CD4-positive, alpha-beta T cell treated with Interleukin-4 for 4 hours (primary cell): ENCODE results near the gene ARL13B.
A peak's percentile ranks its signal among the peaks of the same experiment; 100 is the strongest.
"Not testable (repeated sequence)": the region's sequence is repeated elsewhere in the genome, so short reads cannot be mapped to it uniquely, and the experiment has no call there.

Experiments
- DNase-seq: peaks from one replicate; pipeline ENCODE4 v3.0.0-alpha.2; 2020

Gene ARL13B

GRCh38 chr3:93979850-93980676 is at the start of gene ARL13B:
ARL13B (plus strand) TSS chr3:93980155; CDS start chr3:93980424, 269 bp downstream.
- DNase-seq: peak; percentile 96

DNA sequence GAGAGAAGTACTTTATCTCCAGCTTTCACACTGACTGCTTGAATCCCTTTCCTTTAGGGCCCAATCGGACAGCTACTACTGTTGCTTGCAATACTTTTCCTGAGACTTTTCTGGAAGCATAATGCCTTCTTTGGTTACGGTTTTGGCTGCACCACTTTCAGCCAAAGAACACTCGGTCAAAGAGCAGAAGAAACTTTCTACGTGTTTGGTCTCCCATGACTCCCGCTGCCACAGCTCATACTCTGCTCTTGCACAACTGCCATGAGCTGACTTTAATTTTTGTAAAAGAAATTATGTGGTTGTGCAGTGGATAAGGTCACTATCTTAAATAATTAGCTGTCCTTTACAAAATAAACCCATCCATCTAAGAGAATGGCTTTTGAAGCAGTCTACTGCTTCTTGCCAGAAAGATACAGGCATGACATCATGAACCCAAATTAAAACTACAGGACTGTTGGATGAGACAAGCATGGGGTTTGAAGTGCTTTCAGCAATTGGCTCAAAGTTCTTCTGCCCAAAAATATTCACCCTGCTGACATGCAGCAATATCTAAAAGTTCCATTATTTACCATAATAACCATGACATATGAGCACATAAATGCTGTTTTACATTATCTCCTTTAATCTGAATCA is 48.2 kb upstream of the ARL13B start:
- no peak for DNase-seq

DNA sequence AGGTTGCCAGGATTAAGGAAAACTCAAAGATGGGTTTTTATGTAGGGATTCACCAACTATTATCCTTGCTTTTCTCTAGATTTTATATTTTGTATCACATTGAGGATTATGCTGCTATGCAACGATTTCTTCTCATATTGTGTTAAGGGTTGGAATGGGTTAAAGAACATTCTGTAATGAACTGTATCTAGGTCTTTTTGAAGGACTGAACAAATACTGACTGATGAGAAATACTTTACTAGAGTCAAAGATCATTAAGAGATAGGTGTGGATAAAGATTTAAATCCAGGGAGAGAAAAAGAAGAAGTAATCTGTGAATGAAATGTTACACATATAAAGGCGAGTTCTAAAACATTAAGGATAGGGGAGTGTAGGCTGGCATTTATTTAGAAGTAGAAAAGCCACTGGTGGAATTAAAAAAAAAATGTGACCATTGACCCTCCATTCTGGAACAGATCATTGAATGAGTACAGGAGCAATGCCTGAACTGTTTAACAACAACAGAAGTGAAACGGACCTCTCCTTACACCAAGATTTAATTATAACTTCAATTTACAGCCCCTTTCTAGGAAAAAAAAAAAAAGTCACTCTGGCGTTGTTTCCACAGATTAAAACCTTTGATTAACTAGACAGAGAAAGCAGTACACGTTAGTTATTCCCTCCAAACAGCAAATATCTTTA is 45.4 kb upstream of the ARL13B start:
- DNase-seq: no peak

GRCh38 chr3:93936549-93936948 is 43.4 kb upstream of the ARL13B start:
- no peak for DNase-seq

- DNase-seq: not testable (repeated sequence)
Measured at GRCh38 chr3:93937485-93937884, 42.5 kb upstream of the ARL13B start.

DNA sequence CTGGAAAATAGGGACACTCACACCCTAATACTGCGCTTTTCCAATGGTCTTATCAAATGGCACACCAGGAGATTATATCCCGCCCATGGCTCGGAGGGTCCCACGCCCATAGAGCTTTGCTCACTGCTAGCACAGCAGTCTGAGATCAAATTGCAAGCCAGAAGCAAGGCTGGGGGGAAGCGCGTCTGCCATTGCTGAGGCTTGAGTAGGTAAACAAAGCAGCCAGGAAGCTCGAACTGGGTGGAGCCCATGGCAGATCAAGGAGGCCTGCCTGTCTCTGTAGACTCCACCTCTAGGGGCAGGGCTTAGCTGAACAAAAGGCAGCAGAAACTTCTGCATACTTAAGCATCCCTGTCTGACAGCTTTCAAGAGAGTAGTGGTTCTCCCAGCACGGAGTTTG is 30.0 kb upstream of the ARL13B start:
- DNase-seq: not testable (repeated sequence)

- no peak for DNase-seq
Measured at GRCh38 chr3:93961026-93961425, 18.9 kb upstream of the ARL13B start.

DNA sequence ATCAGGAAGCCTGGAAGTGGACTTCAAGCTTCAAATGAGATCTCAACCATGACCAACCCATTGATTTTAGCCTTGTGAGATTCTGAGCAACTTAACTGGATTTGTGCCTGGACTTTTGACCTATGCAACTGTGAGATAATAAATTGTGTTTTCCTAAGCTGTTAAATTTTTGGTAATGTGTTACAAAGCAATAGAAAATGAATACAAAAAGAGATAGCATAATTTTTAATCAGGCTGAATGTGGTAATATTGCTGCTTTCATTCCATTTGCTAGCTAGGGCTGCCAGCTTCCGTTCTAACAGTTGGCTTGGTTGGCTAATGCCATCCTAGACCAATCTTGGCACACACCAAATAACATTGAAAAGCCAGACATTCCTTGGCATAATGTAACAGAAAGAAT is 18.5 kb upstream of the ARL13B start:
- no peak for DNase-seq

DNA sequence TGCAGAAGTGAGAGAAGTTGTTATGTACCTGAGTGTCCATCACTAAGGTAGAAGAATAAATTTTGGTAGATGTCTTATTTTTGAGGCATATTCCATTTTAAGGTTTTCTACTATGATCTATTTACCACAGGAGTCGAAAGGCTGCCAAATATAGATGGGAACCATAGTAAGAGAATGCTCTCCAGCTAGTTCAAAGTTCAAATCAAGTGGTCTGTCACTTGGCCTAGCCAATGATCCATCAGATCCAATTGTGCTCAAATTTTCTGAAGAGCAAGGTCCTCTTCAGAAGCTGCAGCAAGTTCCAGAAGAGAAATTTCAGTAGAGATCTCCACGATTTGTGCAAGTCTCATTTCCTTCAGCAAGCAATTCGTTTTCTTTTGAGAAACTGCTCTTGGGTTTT is 17.2 kb upstream of the ARL13B start:
- DNase-seq: no peak

DNA sequence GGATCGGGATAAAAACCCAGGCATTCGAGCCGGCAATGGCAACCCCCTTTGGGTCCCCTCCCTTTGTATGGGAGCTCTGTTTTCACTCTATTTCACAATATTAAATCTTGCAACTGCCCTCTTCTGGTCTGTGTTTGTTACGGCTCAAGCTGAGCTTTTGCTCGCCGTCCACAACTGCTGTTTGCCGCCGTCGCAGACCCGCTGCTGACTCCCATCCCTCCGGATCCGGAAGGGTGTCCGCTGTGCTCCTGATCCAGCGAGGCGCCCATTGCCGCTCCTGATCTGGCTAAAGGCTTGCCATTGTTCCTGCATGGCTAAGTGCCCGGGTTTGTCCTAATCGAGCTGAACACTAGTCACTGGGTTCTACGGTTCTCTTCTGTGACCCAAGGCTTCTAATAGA is 14.8 kb upstream of the ARL13B start:
- DNase-seq: not testable (repeated sequence)

- DNase-seq: no peak
Measured at GRCh38 chr3:93969443-93969842, 10.5 kb upstream of the ARL13B start.

DNA sequence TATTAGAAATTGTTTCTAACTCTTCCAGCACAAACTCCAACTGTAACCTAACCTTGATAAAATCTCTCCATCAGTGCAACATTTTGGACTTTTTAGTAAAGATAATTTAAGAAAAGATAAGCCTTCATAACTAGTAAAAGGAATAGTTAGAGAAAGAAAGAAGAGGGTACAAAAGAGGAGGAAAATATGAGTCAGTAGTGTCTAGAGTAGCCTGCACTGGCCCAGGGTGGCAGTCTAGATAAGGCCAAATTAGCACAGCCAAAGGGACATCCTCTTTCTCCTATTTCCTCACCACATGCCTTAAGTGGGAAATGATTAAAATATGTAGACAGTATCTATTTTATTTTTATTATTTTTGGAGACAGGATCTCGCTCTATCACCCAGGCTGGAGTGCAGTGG is 10.0 kb upstream of the ARL13B start:
- DNase-seq: no peak

- peak; percentile 3 for DNase-seq
Measured at GRCh38 chr3:93973131-93974126, 6.5 kb upstream of the ARL13B start, which contains the start of gene PROS1. PROS1 (minus strand) TSS chr3:93973896; CDS start chr3:93973749, 147 bp downstream.

DNA sequence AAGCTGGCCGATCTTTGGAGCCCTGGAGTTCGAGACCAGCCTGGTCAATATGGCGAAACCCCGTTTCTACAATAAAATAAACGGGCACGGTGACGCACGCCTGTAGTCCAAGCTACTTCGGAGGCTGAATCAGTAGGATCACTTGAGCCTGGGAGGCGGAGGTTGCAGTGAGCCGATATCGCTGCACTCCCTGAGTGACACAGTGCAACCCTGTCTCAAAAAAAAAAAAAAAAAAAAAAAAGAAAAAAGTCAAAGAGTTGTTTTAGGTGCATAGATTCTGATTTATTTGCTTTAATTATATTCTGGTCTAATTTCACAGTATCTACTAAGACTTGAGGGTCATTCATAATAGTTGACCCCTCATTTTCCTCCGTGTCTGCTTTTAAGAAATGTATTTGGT is 1.7 kb downstream of the ARL13B start:
- no peak for DNase-seq

DNA sequence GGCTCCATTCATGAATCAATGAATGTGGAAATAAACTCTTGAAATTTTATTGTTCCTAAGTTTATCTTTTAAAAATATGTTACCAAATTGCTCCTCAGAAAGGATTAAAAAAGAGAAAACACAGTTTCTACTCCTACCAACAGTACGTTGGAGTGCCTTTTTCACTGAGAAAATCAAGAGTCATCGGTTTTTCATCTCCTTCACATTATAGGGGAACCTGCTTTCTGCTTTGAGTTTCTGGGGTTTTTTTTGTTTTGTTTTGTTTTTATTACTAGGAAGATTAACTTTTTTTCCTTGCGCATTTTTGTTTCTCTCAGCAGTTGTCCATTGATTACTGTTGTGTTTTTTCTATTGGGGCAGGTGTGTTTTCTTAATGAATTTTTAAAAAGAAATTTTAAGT is 3.5 kb downstream of the ARL13B start:
- DNase-seq: no peak

GRCh38 chr3:93984618-93985017 is 4.7 kb downstream of the ARL13B start:
- DNase-seq: no peak

DNA sequence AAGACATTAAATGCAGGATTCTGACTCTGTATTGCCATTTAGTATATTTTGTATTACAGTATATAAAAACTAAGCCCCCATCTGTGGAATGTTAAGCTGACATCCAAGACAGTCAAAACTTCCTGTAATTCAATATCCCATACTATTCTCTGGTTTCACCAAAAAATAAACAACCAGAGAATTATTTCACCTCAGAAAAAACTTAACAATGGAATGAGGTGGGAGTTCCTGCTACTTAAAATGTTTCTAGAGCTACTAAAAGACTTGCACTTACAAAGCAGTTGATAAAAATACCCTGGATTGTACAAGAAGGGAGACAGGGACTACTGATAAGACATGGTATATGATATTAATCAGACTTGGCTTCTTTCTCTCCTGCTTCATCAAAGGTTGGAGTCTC is 8.3 kb downstream of the ARL13B start:
- DNase-seq: no peak

DNA sequence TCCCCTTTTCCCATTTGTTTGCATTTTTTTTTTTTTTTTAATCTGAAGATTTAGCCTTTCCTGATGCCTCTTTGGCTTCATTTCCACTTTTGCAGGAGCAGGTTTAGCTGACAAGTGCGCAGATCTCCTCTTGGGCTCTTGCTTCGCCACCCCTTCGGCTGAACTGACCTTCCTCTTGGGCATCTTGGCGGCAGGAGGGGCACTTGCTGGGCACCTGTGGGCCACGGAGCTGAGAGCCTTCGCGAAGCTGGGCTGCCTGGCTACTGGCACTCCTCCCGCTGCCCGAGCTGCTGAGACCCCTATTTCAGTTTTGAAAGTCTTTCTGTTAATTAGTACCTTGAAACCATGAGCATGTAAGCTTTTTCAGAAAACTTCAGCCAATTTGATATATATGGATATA is 8.8 kb downstream of the ARL13B start:
- no peak for DNase-seq

GRCh38 chr3:93989241-93989640 is 9.3 kb downstream of the ARL13B start:
- no peak for DNase-seq

DNA sequence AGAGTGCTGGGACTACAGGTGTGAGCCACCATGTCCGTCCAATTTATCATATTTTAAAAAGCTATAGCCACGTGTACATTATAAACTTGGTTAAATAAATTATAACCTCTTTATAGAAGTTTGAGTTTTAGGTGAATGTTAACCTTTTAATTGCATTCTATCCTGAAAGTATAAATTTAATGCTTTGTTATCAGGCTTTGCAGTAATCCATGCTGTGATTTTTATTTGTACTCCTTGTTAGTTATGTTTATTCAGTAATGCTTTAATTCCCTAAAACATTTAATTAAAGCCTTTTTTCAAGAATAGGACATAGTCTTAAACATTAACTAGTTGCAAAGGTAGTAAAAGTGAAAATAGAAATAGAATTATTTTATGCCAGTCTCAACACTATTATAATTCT is 11.7 kb downstream of the ARL13B start:
- DNase-seq: no peak

GRCh38 chr3:93992207-93992606 is 12.3 kb downstream of the ARL13B start:
- DNase-seq: no peak

DNA sequence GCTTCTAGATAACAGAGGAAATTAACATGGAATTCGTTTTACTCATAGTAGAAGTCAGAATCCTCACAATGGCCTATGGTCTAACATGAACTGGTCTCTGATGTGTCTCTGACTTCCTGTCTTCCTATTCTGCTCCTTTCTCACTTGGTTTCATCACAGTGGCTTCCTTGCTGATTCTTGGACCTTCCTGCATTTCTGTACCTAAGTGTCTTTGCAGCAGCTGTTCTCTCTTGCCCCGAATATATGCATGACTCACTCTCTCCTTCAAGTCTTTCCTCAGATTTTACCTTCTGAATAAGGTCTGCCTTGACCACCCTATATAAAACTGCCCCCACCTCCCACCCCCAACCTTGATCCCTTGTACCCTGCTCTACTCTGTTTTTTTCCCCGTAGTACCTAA is 14.1 kb downstream of the ARL13B start:
- DNase-seq: no peak

GRCh38 chr3:94001191-94001590 is 21.2 kb downstream of the ARL13B start:
- no peak for DNase-seq
